ENCODE data around the gene CYBA. TPM values are rescaled to one million over a fixed set of nuclear protein-coding genes. Genes with fewer than 3 reads are reported as not detected.

CYBA gene
- total RNA-seq, 2 donors from 2014 or later = 242 to 290 TPM

DNA sequence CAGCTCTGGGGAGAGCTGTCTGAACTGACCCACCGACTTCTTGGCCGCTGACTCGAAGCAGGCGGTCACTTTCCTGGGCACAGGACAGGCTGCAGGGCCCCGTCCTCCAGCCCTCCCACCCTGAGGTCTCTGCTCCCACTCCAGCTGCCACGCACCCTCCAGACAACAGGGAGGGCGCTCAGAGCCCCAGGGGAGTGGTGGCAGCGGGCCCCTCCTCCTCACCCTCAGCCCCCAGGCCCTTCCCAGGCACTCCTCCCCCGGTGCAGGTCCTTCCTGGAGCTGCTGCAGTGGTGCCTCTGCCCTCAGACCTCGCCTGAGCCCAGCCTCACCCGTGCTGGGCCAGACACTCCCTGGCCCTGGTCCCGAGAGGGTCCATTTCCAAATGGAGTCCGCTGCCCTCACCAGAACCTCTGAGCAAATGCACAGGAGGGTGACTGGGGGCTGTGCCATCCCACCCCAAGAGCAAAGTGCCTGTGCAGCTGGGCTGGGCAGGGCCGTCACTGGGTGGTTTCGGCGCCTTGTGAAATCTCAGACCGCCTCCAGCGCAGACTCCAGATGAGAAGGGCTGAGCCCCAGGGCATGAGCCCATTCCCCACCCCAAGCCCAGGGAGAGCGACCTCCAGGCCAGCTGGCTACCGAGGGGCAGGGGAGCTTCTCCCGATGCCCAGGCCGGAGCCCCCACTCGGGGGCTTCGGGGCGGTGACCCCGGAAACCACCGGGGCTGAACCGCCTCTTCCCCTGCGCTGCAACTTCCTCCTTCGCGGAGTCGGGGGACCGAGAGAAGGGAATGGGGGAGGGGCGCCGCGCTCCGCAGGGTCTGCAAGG lies 717 bp downstream of the CYBA start:
- ATAC-seq (replicated peaks) = no peak

DNA sequence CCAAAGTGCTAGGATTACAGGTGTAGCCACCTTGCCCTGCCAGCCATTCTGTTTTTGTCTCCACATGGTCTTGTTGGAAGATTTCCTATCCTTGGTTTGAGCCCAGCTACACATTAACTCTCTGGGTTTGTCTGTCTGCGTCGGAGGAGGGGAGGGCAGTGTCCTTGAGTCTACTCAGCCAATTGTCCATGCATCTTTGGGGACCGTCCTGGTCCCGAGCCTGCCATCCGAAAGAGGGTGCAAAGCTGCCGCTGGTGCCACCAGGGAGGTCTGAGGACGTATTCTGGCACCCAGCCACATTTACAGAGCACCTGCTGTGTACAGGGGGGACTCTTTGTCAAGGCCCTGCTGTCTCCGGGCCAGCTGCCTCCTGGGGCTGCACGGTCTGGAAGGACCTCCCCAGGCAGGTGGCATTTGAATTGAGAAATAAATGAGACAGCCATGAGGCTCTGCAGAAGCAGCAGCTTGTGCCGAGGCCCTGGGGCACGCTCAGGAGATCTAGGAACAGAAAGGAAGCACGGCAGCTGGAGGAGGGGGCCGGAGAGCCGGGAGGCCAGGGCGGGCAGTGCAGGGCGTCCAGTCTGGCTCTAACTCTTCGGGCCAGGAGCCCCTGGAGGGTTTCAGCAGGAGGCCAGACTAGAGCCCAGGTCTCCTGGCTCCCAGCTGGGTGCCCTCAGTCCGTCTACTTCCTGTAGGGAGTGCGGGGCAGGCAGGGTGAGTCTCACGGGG lies 1.5 kb downstream of the CYBA start:
- peak overlapping the region; percentile 85 for H3K4me3 Mint-ChIP-seq
- no peak for ATAC-seq (replicated peaks)
- H3K4me1 Mint-ChIP-seq = peaks cover 5% of the 10 kb centered on the region
- peaks cover 27% of the 10 kb centered on the region for H3K36me3 Mint-ChIP-seq (ENCODE audit: low read depth)
- peak overlapping the region; percentile 51 for H3K27ac Mint-ChIP-seq
- no peaks in the 10 kb centered on the region for H3K9me3 Mint-ChIP-seq
- H3K27me3 Mint-ChIP-seq = no peaks in the 10 kb centered on the region

More for the DNA sequence above, 717 bp downstream of the CYBA start:
- Mint-ChIP-seq H3K4me1 (peaks cover 5% of the 10 kb centered on the region), H3K27ac (no peak overlapping the region), H3K9me3 (no peaks in the 10 kb centered on the region), H3K27me3 (no peaks in the 10 kb centered on the region), H3K4me3 (peak overlapping the region; percentile 85), H3K36me3 (ENCODE audit: low read depth) (peaks cover 26% of the 10 kb centered on the region)

DNA sequence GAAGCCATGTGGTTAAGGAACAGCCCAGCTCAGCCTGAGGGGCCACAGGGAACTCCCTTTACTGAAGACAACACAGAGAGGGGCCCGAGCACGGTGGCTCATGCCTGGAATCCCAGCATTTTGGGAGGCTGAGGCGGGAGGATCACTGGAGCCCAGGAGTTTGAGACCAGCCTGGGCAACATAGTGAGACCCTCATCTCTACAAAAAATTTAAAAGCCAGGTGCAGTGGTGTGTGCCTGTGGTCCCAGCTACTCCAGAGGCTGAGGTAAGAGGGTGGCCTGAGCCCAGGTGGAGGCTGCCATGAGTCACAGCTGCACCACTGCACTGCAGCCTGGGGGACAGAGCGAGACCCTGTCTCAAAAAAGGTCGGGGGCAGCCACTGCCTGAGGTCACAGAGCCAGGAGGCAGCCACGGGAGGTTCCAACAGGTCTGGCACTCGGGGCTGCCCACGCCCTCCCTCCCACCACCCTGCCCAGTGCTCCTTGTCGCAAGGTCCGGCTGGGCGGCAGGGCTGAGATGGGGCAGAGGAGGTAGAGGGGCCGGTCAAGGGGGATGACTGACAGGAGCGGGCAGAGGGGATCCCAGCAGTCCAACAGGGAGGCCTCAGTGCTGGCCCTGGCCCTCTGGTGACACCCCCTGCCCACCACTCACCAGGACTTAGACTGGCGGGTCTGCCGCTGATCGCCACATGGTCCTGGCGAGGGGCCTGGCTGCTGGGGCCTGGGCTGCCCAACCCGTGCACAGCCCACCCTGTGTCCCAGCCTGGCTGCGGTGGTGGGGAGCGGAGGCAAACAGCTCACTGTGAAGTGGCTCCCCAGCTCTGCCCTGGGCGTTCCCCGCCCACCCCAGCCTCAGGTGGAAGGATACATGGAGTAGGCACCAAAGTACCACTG lies 3.4 kb downstream of the CYBA start:
- ATAC-seq (replicated peaks) = no peak
- Mint-ChIP-seq H3K27me3 (no peaks in the 10 kb centered on the region), H3K27ac (no peak overlapping the region), H3K4me3 (no peak overlapping the region), H3K9me3 (no peaks in the 10 kb centered on the region), H3K4me1 (peaks cover 5% of the 10 kb centered on the region), H3K36me3 (ENCODE audit: low read depth) (peaks cover 36% of the 10 kb centered on the region)

- peaks cover 43% of the 10 kb centered on the region for H3K36me3 Mint-ChIP-seq (ENCODE audit: low read depth)
- no peak for ATAC-seq (replicated peaks)
- no peaks in the 10 kb centered on the region for H3K27me3 Mint-ChIP-seq
- H3K4me3 Mint-ChIP-seq = no peak overlapping the region
- H3K4me1 Mint-ChIP-seq = peaks cover 5% of the 10 kb centered on the region
- H3K9me3 Mint-ChIP-seq = no peaks in the 10 kb centered on the region
- H3K27ac Mint-ChIP-seq = no peak overlapping the region
These were observed 4.4 kb downstream of the CYBA start for GRCh38 chr16:88646345-88647034.

- no peak for ATAC-seq (replicated peaks)
- peaks cover 38% of the 10 kb centered on the region for H3K36me3 Mint-ChIP-seq (ENCODE audit: low read depth)
- no peak overlapping the region for H3K4me3 Mint-ChIP-seq
- no peaks in the 10 kb centered on the region for H3K9me3 Mint-ChIP-seq
- H3K4me1 Mint-ChIP-seq = peaks cover 5% of the 10 kb centered on the region
- H3K27me3 Mint-ChIP-seq = no peaks in the 10 kb centered on the region
- no peak overlapping the region for H3K27ac Mint-ChIP-seq
These were observed 4.9 kb downstream of the CYBA start for GRCh38 chr16:88645941-88646340.

GRCh38 chr16:88645455-88645854 lies 5.4 kb downstream of the CYBA start:
- H3K27me3 Mint-ChIP-seq = peaks cover under 1% of the 10 kb centered on the region
- H3K4me3 Mint-ChIP-seq = no peak overlapping the region
- no peaks in the 10 kb centered on the region for H3K9me3 Mint-ChIP-seq
- H3K4me1 Mint-ChIP-seq = peaks cover 5% of the 10 kb centered on the region
- no peak for ATAC-seq (replicated peaks)
- peaks cover 36% of the 10 kb centered on the region for H3K36me3 Mint-ChIP-seq (ENCODE audit: low read depth)
- peak overlapping the region; percentile 25 for H3K27ac Mint-ChIP-seq

DNA sequence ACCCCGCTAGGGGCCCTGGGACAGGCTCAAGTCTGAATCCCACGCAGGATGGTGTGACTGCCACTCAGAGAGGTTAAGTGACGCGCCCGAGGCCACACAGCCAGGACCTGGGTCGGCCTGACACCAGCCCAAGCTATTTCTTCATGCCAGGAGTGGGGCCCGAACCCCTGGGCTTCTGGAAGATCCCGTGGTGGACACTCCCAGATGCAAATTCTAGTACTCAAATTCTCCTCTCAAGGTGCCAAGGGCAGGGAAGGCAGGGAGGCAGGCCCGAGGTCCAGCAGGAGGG lies 7.3 kb downstream of the CYBA start:
- no peak for ATAC-seq (replicated peaks)
- no peak overlapping the region for H3K4me3 Mint-ChIP-seq
- H3K9me3 Mint-ChIP-seq = no peaks in the 10 kb centered on the region
- no peak overlapping the region for H3K27ac Mint-ChIP-seq
- H3K4me1 Mint-ChIP-seq = peaks cover 4% of the 10 kb centered on the region
- H3K27me3 Mint-ChIP-seq = peaks cover 5% of the 10 kb centered on the region
- peaks cover 25% of the 10 kb centered on the region for H3K36me3 Mint-ChIP-seq (ENCODE audit: low read depth)

DNA sequence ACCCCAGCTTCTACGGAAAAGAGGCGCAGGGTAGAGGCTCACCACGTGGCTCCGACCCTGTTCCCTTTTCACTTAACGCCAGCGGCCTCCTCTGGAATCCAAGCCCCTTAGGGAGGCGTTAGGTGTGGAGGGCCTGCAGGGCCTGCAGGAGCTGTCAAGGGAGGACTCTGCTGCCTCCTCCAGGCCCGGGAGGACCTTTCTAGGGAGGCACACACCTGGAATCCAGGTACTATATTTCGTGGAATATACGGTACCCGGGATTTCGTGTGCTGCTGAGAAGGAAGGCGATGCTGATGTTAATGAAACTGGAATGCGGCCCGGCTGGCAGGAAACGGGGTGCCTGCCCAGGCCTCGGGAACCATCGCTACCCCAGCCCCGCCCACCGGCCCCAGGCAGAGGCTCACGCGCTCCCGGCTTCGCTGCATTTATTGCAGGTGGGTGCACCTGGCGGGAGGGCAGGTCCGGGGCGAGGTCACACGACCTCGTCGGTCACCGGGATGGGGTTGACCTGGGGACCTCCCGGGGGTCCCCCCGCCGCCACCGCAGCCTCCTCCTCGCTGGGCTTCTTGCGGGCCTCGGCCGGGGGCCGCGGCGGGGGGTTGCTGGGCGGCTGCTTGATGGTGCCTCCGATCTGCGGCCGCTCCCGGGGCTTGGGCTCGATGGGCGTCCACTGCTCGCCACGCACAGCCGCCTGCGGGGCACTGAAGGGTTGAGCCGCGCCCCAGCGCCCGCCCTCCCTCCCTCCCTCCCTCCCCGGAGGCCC lies 7.8 kb downstream of the CYBA start:
- H3K9me3 Mint-ChIP-seq = no peaks in the 10 kb centered on the region
- H3K27me3 Mint-ChIP-seq = peaks cover 5% of the 10 kb centered on the region
- peaks cover 25% of the 10 kb centered on the region for H3K36me3 Mint-ChIP-seq (ENCODE audit: low read depth)
- H3K4me3 Mint-ChIP-seq = no peak overlapping the region
- H3K27ac Mint-ChIP-seq = no peak overlapping the region
- no peak for ATAC-seq (replicated peaks)
- H3K4me1 Mint-ChIP-seq = peaks cover 4% of the 10 kb centered on the region

- no peak for ATAC-seq (replicated peaks)
- Mint-ChIP-seq H3K27me3 (peaks cover 12% of the 10 kb centered on the region), H3K4me1 (peaks cover 14% of the 10 kb centered on the region), H3K4me3 (peak overlapping the region; percentile 29), H3K36me3 (ENCODE audit: low read depth) (peaks cover 25% of the 10 kb centered on the region), H3K9me3 (no peaks in the 10 kb centered on the region), H3K27ac (peak overlapping the region; percentile 83)
These were observed 10.2 kb downstream of the CYBA start for GRCh38 chr16:88640498-88641247.

- ATAC-seq (replicated peaks) = no peak
- Mint-ChIP-seq H3K27ac (peak overlapping the region; percentile 83), H3K9me3 (no peaks in the 10 kb centered on the region), H3K4me3 (peak overlapping the region; percentile 29), H3K36me3 (ENCODE audit: low read depth) (peaks cover 23% of the 10 kb centered on the region), H3K4me1 (peaks cover 14% of the 10 kb centered on the region), H3K27me3 (peaks cover 12% of the 10 kb centered on the region)
These were observed 10.8 kb downstream of the CYBA start for GRCh38 chr16:88640039-88640495.

DNA sequence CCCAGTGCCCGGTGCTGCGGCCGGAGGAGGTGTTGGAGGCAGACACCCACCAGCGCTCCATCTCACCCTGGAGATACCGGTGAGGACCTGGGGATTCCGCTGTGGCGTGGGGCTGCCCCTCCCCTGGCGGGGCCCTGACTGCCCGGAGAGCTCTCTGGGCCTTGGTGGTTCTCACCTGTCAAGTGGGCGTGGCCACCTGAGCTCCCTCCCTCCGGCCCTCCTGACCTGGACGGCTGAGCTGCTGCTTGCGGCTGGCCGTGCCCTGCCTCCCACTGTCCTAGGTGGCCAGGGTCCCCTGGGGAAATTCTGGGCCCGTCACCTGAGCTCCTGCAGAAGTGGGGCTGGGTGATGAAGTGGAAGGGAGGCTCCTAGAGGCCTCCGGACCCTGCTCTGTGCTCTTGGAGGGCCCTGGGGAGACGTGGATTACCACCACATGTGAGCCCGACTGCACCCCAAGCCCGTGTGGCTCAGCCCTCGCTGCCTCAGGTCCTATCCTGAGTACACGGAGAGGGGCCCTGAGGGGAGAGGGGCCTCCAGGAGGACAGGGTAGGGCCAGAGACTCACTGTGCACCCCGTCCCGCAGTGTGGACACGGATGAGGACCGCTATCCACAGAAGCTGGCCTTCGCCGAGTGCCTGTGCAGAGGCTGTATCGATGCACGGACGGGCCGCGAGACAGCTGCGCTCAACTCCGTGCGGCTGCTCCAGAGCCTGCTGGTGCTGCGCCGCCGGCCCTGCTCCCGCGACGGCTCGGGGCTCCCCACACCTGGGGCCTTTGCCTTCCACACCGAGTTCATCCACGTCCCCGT lies 11.4 kb downstream of the CYBA start:
- H3K4me3 Mint-ChIP-seq = no peak overlapping the region
- H3K4me1 Mint-ChIP-seq = peaks cover 14% of the 10 kb centered on the region
- H3K9me3 Mint-ChIP-seq = no peaks in the 10 kb centered on the region
- H3K36me3 Mint-ChIP-seq (ENCODE audit: low read depth) = peaks cover 17% of the 10 kb centered on the region
- no peak overlapping the region for H3K27ac Mint-ChIP-seq
- no peak for ATAC-seq (replicated peaks)
- peaks cover 12% of the 10 kb centered on the region for H3K27me3 Mint-ChIP-seq

All from activated T-helper 17 cell treated with anti-CD3 and anti-CD28 coated beads, Interleukin-2, amount 50 U/mL, for 72 hours (primary cell).